HL-60 (cell line): ENCODE measurements around the gene LSG1.

Source experiments
- DNase-seq, 2 experiments: peaks; one replicate each; pipeline ENCODE4 v3.0.0-alpha.2; 2010 to 2020; ENCODE audit warnings: low read depth in 1 of 2, low spot score in 1 of 2
- H3K27ac ChIP-seq: fragments of 250-450 bp; sonication (Bioruptor Pico); replicated peaks from 2 replicates; pipeline ENCODE4 v1.5.1; 2020; ENCODE audit warnings: mild to moderate bottlenecking, moderate library complexity
- H3K27me3 ChIP-seq: fragments of 250-450 bp; sonication (Bioruptor Pico); 2 replicates; pipeline ENCODE4 v1.5.1; 2021; ENCODE audit warnings: mild to moderate bottlenecking, moderate library complexity; ENCODE audit not compliant: insufficient read depth, poor library complexity, severe bottlenecking
- H3K4me3 ChIP-seq: replicated peaks from 2 replicates; pipeline ENCODE4 v1.5.1; 2011; ENCODE audit warnings: mild to moderate bottlenecking, control low read depth, low read length; ENCODE audit not compliant: insufficient read depth
- GABPA ChIP-seq: IDR thresholded peaks from 2 replicates; pipeline ENCODE4 v1.6.1; 2012; ENCODE audit warnings: low read depth
- POLR2AphosphoS5 ChIP-seq: IDR thresholded peaks from 2 replicates; pipeline ENCODE4 v1.6.1; 2012; ENCODE audit warnings: low read depth
- SPI1 ChIP-seq: IDR thresholded peaks from 2 replicates; pipeline ENCODE4 v1.6.1; 2012; ENCODE audit warnings: low read depth, mild to moderate bottlenecking, borderline replicate concordance
- TF ChIP-seq, protein P1 (sequence below): IDR thresholded peaks from 2 replicates; pipeline ENCODE4 v1.6.1; 2012; ENCODE audit warnings: low read depth; ENCODE audit not compliant: insufficient replicate concordance
- TF ChIP-seq, protein P2 (sequence below): IDR thresholded peaks from one replicate; pipeline ENCODE4 v1.5.1; 2011; ENCODE audit warnings: low read length, control low read depth, inconsistent platforms; ENCODE audit not compliant: insufficient read depth

LSG1 gene

DNA sequence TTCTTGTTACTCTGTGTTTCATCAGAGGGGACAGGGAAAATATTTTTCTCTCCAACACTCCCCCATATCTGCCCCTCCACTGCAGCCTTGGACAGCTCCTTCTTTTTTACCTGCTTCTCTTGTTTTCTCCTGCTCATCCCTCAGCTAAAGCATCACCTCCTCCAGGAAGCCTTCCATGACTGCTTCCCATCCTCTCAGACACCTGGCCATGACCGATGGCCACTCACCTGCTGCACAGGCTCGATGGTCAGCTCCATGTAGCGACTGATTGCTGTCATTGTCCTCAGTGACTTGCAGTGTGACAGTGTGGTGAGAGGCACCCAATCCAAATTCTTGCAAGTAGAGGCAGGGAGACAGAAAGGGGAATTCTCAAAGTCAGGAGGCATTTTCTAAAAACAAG is 61.3 kb downstream of the LSG1 start:
- H3K27me3 ChIP-seq, result no peaks in the 10 kb centered on the region
- H3K27ac ChIP-seq, result no peak overlapping the region
- TF ChIP-seq, protein P1, sequence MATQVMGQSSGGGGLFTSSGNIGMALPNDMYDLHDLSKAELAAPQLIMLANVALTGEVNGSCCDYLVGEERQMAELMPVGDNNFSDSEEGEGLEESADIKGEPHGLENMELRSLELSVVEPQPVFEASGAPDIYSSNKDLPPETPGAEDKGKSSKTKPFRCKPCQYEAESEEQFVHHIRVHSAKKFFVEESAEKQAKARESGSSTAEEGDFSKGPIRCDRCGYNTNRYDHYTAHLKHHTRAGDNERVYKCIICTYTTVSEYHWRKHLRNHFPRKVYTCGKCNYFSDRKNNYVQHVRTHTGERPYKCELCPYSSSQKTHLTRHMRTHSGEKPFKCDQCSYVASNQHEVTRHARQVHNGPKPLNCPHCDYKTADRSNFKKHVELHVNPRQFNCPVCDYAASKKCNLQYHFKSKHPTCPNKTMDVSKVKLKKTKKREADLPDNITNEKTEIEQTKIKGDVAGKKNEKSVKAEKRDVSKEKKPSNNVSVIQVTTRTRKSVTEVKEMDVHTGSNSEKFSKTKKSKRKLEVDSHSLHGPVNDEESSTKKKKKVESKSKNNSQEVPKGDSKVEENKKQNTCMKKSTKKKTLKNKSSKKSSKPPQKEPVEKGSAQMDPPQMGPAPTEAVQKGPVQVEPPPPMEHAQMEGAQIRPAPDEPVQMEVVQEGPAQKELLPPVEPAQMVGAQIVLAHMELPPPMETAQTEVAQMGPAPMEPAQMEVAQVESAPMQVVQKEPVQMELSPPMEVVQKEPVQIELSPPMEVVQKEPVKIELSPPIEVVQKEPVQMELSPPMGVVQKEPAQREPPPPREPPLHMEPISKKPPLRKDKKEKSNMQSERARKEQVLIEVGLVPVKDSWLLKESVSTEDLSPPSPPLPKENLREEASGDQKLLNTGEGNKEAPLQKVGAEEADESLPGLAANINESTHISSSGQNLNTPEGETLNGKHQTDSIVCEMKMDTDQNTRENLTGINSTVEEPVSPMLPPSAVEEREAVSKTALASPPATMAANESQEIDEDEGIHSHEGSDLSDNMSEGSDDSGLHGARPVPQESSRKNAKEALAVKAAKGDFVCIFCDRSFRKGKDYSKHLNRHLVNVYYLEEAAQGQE, result no peak
- TF ChIP-seq SPI1, result no peak
- TF ChIP-seq, protein P2, sequence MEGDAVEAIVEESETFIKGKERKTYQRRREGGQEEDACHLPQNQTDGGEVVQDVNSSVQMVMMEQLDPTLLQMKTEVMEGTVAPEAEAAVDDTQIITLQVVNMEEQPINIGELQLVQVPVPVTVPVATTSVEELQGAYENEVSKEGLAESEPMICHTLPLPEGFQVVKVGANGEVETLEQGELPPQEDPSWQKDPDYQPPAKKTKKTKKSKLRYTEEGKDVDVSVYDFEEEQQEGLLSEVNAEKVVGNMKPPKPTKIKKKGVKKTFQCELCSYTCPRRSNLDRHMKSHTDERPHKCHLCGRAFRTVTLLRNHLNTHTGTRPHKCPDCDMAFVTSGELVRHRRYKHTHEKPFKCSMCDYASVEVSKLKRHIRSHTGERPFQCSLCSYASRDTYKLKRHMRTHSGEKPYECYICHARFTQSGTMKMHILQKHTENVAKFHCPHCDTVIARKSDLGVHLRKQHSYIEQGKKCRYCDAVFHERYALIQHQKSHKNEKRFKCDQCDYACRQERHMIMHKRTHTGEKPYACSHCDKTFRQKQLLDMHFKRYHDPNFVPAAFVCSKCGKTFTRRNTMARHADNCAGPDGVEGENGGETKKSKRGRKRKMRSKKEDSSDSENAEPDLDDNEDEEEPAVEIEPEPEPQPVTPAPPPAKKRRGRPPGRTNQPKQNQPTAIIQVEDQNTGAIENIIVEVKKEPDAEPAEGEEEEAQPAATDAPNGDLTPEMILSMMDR, result no peak
- no peak for TF ChIP-seq POLR2AphosphoS5
- no peak for TF ChIP-seq GABPA
- H3K4me3 ChIP-seq, result no peak overlapping the region
- DNase-seq, result no peak

DNA sequence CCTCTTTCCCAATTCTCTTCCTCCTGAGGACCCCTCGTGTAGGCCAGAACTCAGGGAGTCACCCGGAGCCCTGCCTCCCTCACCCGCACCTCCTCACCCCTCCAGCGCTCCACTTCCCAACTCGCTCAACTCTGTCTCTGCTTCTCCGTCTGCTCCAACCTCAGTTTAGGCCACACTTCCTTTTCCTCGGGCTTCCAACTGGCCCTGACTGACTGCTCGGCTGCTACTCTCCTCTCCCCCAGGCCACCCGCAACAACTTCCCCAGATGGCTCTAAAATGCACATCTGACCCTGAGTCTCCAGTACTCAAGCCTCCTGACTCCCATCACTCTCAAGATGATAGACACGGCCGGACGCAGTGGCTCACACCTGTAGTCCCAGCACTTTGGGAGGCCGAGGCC is 62.4 kb downstream of the LSG1 start:
- Histone ChIP-seq H3K4me3 (no peak overlapping the region), H3K27ac (no peak overlapping the region), H3K27me3 (no peaks in the 10 kb centered on the region)
- TF ChIP-seq, protein P2, result no peak
- TF ChIP-seq GABPA (no peak), SPI1 (no peak; the same call in 1 of the 2 replicates), POLR2AphosphoS5 (no peak)
- TF ChIP-seq, protein P1, result no peak
- peak in 1 of 2 experiments; percentile 28 for DNase-seq

DNA sequence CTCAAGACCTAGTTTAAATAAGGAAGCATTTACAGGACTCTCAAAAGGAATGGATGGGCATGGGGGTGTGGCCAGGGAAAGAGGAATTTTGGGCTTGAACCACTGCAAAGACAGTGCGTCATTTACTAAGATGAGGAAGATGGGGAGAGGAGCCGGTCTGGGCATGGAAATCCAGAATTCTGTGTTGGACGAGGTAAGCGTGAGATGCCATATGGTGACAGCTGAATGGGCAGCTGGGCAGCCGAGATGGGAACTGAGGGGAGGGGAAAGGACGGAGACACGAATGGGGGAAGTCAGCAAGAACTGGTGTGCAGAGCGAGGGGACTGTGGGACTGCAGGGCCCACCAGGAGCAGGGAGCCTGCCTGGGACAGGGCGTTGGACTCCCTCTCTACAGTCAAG is 63.0 kb downstream of the LSG1 start:
- no peak overlapping the region for H3K4me3 ChIP-seq
- TF ChIP-seq GABPA, result no peak
- no peak for TF ChIP-seq SPI1
- TF ChIP-seq, protein P1, result no peak
- TF ChIP-seq, protein P2, result no peak
- TF ChIP-seq POLR2AphosphoS5, result no peak
- no peak overlapping the region for H3K27ac ChIP-seq
- no peak for DNase-seq
- H3K27me3 ChIP-seq, result no peaks in the 10 kb centered on the region
